Measurements from ENCODE around the gene TBC1D17.

Gene TBC1D17

GRCh38 chr19:49879243-49879963, 1.9 kb downstream of the TBC1D17 start:
- DNase-seq = no peak

DNA sequence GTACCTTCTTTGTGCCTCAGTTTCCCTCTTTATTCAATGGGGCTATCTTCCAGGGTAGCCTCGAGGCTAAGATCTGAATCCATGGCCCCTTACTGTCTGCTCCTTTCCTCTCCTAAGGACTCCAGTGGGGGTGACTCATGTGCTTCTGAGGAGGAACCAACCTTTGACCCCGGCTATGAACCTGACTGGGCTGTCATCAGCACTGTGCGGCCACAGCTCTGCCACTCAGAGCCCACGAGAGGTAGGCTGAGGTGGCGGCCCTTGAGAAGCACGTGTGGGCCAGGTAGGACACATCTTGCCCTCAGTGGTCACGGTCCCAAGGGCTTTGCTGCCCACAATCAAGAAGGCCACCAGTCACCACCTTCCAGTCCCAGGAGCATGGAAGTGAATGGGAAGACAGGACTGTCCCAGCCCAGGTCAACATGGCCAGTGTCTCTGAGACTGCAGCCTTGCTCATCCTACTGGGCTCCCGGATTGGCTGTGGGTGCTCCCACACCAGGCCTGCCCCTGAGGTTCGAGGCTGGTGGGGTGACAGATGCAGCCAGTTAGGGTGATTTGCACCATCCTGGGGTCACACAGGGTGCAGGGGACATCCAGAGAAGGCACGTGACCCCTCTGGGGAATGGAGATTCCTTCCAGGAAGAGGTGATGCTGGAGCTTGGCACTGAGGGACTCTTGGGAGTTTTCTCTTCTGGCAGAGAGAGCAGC, 2.8 kb downstream of the TBC1D17 start:
- no peak for DNase-seq

DNA sequence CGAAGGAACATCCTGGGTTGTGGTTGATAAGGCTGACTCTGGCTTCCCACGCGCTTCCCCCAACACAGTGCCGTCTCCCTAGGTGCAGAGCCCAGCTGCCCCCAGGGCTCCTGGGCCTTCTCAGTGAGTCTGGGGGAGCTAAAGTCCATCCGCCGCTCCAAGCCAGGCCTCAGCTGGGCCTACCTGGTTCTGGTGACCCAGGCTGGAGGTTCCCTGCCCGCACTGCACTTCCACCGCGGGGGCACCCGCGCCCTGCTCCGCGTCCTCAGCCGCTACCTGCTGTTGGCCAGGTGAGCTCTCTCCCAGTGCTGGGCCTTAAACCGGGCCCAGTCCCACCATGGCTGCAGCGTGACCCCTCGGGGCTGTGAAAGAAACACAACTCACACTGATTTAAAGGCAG, 3.7 kb downstream of the TBC1D17 start:
- no peak for DNase-seq

- no peak for DNase-seq
These were observed 4.3 kb downstream of the TBC1D17 start for GRCh38 chr19:49881672-49882394.

GRCh38 chr19:49882643-49883042, 5.1 kb downstream of the TBC1D17 start:
- no peak for DNase-seq

DNA sequence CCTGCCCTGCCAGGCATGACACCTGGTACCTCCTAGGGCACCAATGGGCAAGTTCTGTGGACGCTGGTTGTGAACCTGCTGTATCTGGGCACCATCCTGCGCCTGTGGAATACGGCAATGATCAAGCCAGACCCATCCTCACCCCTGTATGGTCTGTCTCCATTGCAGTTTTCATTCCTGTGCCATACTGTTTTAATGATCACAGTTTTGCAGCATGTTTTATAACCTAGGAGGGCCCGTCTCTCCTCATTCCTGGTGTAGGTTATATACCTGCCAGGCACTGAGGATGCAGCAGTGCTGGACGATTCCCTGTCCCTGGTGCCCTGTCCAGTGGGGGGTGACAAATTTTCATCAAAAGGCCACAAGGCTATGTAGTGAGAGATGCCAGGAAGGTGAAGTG, 5.6 kb downstream of the TBC1D17 start:
- no peak for DNase-seq

DNA sequence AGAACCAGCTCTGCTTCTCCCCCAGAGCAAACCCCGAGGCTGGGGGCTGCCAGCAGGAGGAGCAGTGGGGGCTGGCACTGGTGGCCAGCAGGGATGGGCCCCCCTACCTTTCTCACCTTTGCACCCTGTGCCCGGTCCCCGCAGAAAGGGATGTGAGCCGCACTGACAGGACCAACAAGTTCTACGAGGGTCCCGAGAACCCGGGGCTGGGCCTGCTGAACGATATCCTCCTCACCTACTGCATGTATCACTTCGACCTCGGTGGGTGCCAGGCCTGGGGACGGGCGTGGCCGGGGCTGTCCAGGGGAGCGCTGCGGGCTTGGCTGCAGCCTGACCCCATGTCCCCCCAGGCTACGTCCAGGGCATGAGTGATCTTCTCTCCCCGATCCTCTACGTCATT, 6.6 kb downstream of the TBC1D17 start:
- DNase-seq = no peak

DNA sequence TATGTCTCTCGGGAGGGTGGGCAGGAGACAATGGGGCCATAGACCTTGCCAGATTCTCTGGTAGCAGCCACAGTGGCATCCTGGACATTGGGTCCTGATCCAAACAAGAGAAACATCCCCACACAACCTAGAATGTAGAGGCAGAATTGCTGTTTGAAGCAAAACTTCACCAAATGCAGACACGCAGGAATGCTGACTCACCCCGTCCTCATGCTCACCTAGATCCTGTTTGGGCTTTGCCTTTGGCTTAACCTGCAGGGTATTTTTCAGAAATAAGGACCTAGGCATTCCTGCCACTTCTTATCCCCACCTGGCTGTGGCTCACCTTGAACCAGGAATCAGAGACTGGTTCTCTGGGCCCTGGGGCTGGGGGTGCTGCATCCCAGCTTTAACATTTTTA, 7.3 kb downstream of the TBC1D17 start:
- no peak for DNase-seq

- no peak for DNase-seq
These were observed 9.6 kb downstream of the TBC1D17 start for GRCh38 chr19:49887037-49887664.

- no peak for DNase-seq
These were observed 10.4 kb downstream of the TBC1D17 start for GRCh38 chr19:49887665-49888509.

- no peak for DNase-seq
These were observed 11.0 kb downstream of the TBC1D17 start for GRCh38 chr19:49888510-49888824.

DNA sequence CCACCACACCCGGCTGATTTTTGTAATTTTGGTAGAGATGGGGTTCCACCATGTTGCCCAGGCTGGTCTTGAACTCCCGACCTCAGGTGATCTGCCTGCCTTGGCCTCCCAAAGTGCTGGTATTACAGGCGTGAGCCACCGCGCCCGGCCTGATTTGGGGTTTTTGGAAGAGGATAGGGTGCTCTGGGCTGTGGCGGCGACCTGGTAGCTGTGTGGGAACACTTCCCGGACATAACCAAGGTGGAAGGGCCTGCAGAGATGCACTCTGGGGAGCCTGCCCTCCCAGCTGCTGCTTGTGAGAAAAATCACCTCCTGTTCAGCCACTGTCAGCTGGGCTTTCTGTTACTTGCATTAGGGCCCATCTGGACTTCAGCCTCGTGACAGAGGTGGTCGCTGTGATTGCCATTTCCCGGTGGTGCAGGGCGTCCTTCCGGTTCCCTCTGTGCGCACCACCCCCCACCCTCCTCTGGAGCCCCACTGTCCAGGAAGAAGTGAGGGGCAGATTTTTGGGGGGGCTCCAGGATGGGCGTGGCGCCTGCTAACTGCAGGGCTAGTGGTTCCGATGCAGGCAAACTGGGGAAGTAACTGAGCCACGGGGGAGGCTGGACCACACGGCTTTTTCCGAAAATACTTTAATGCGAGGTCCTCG, 11.7 kb downstream of the TBC1D17 start:
- DNase-seq = no peak

GRCh38 chr19:49889687-49890348, 12.3 kb downstream of the TBC1D17 start:
- no peak for DNase-seq

DNA sequence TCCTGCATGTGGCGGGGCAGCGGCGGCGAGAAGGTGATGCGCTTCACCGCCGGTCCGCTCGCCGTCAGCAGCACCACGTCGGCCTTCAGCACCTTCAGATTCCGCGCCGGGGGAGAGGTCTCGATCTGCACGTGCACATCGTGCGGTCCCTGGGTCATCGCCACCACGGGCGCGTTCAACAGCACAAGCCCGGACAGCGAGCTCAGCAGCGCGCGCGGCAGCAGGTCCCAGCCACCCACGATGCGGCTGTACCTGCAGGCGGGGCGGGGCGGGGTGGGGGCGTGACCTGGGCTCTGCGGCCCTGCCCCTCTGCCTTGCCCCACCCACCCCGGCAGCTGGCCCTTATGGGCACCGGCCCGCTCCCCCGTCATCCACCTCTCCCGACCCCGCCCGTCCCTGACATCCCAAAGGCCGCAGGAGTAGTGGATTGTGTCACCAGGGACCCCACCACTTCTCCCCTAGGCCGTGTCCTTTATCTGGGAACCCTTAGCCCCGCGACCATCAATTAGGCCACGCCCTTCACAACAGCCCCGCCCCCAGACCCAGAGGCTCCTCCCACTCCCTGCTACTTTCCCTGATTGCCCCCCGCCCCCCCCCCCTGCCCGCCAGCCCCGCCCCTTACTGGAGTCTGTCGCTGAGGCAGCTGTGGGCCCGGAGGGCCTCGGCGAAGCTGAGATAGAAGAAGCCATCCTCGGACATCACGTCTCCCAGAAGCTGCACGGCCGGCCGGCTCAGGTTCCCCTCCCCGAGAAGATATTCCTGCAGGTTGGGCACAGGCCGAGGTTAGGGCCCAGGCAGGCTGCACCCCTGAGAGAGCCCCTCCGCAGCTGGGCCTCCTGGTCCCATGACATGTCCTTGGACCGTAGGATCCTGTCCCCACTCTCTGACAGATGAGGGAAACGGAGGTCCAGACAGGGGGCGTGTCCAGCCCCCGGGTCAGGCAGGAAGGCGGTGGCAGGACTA, 13.1 kb downstream of the TBC1D17 start:
- no peak for DNase-seq

GRCh38 chr19:49891393-49891792, 13.9 kb downstream of the TBC1D17 start:
- no peak for DNase-seq

- DNase-seq = no peak
These were observed 15.2 kb downstream of the TBC1D17 start for GRCh38 chr19:49892716-49893115.

GRCh38 chr19:49894011-49894664, 16.6 kb downstream of the TBC1D17 start:
- DNase-seq = no peak

GRCh38 chr19:49894879-49895565, 17.5 kb downstream of the TBC1D17 start:
- DNase-seq = no peak

Measured in NK-92 treated with Interleukin-12 subunit alpha and Interleukin-12 subunit beta, amount 100 ng/mL, for 24 hours (cell line).